Measurements from ENCODE around the gene MARVELD2. TPM values are rescaled to one million over a fixed set of nuclear protein-coding genes. Genes with fewer than 3 reads are reported as not detected.

Gene MARVELD2
- total RNA-seq, 1 experiment from 2014 or later = 0.23 TPM

GRCh38 chr5:69491838-69492390, 77.0 kb downstream of the MARVELD2 start:
- DNase-seq (ENCODE audit: low read depth) = no peak

- peak; percentile 14 for DNase-seq (ENCODE audit: low read depth)
Observed at GRCh38 chr5:69492391-69492922, 77.5 kb downstream of the MARVELD2 start, which contains the start of gene OCLN. Gene OCLN, plus strand, starts transcription at chr5:69492790. Its CDS starts 11,455 bp downstream, at chr5:69504245.

DNA sequence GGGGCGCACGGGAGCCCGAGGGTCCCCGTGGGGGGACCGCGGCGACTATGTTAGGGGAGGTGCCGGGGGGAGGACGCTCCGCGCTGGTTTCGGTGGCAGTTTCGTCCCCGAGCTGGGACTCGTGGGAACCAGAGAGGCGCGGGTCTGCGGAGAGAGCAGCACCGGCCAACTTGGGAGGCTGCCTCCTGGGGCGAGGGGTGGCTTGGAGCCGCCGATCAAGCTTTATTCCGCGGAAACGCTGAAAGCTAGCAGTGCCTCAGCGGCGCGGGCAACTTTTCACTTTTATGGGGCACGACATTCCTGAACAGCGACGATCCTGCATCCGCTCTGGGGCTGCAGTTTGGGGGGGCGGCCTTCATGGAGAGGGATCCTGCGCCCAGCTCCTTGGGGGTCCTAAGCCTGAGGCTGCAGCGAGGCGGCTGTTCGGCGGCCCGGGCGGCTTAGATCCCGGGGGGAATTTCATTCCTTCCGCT, 78.0 kb downstream of the MARVELD2 start:
- no peak for DNase-seq (ENCODE audit: low read depth)

- no peak for DNase-seq (ENCODE audit: low read depth)
Observed at GRCh38 chr5:69493396-69494133, 78.6 kb downstream of the MARVELD2 start.

Small RNA genes within 50 kb of the gene (small RNA-seq; reads per million reads assigned to genes)
- gene RN7SL616P (not detected), gene RPS27P14 (not detected)

Other genes starting within 250 kb of the MARVELD2 start
- gene CCNB1, start 248.0 kb upstream of the MARVELD2 start, total RNA-seq (2014; rRNA removed; shearing (Covaris generic)) = 452 and 478 TPM in 2 replicates
- gene CENPH, start 225.5 kb upstream of the MARVELD2 start, total RNA-seq (2014; rRNA removed; shearing (Covaris generic)) = 43.9 and 50.4 TPM in 2 replicates
- gene CDK7, start 180.2 kb upstream of the MARVELD2 start, total RNA-seq (2014; rRNA removed; shearing (Covaris generic)) = 55.3 and 83.2 TPM in 2 replicates
- gene CCDC125, start 82.3 kb upstream of the MARVELD2 start, total RNA-seq (2014; rRNA removed; shearing (Covaris generic)) = 1.7 and 2.1 TPM in 2 replicates
- 56.3 and 56.6 TPM in 2 replicates for gene AK6, start 45.6 kb upstream of the MARVELD2 start, total RNA-seq (2014; rRNA removed; shearing (Covaris generic))
- gene TAF9, start 45.6 kb upstream of the MARVELD2 start, total RNA-seq (2014; rRNA removed; shearing (Covaris generic)) = 144 and 189 TPM in 2 replicates
- gene RAD17, start 45.3 kb upstream of the MARVELD2 start, total RNA-seq (2014; rRNA removed; shearing (Covaris generic)) = 17.9 and 19.8 TPM in 2 replicates
- gene OCLN, start 77.7 kb downstream of the MARVELD2 start, total RNA-seq (2014; rRNA removed; shearing (Covaris generic)) = 3.9 and 4.0 TPM in 2 replicates
- gene GTF2H2C, start 145.1 kb downstream of the MARVELD2 start, total RNA-seq (2014; rRNA removed; shearing (Covaris generic)) = 103 and 123 TPM in 2 replicates